ENCODE results near the gene KCTD16.

DNA sequence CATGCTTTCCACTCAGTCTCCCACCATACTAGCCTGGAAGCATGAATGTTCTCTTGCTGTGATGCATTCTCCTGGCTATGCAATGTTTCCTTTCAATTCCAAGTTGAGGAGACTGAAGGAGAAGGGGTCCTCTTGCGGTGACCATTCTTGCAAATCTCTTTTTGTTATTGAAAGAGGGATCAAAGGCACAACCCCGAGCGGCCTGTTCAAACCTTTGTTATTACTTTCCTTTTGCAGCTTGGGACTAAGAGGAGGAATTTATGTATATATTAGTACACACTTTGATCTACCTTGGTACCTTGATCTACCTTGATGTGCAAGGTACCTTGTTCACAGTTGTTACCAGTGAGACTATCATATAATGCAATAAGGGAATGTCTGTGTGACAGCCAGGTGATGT is 147.3 kb downstream of the KCTD16 start:
- TF ChIP-seq CTCF (IDR thresholded peaks at IDR 0.05 in 2 of 3, conservative IDR thresholded peaks at IDR 0.05 in 1 of 3; ENCODE audit: borderline replicate concordance in 1 of 3, insufficient read depth in 1 of 3, low read depth in 2 of 3, low read length in 2 of 3): no peak
- TF ChIP-seq POLR2A (IDR thresholded peaks at IDR 0.05; ENCODE audit: borderline replicate concordance, extremely low read depth, insufficient read depth, insufficient read length): no peak
- TF ChIP-seq TCF7L2 (IDR thresholded peaks at IDR 0.05; ENCODE audit: borderline replicate concordance, extremely low read depth, insufficient read depth, insufficient read length): no peak
- TF ChIP-seq ZFX (IDR thresholded peaks at IDR 0.05): no peak
- TF ChIP-seq EGR1 (IDR thresholded peaks at IDR 0.05; ENCODE audit: low read depth): no peak
- no peak for TF ChIP-seq ZBTB33 (IDR thresholded peaks at IDR 0.05; ENCODE audit: extremely low read depth, insufficient replicate concordance, low read length)
- TF ChIP-seq EZH2 (IDR thresholded peaks at IDR 0.05): no peak
- no peak for TF ChIP-seq POLR2AphosphoS5 (IDR thresholded peaks at IDR 0.05; ENCODE audit: low read depth, low read length)

Data from HCT116 (cell line).